HG03103 (cell line): ENCODE data around the gene GPS1.
A peak's percentile ranks its signal among the peaks of the same experiment; 100 is the strongest.

Experiments used
- ATAC-seq: cut with Tn5 transposase; IDR thresholded peaks from one replicate; pipeline ENCODE4 v1.9.1; 2021; ENCODE audit warnings: low read depth; ENCODE audit not compliant: unreplicated experiment

GPS1 gene

GRCh38 chr17:82051776-82052637 lies at the start of gene GPS1, which contains the start of gene RFNG:
GPS1 (plus strand) TSS chr17:82051898; CDS start chr17:82051932, 34 bp downstream.
RFNG (minus strand) TSS chr17:82051811; CDS start chr17:82051766, 45 bp downstream.
- peak; percentile 52 for ATAC-seq

GRCh38 chr17:82003411-82004381 lies 48.0 kb upstream of the GPS1 start:
- ATAC-seq, result no peak

DNA sequence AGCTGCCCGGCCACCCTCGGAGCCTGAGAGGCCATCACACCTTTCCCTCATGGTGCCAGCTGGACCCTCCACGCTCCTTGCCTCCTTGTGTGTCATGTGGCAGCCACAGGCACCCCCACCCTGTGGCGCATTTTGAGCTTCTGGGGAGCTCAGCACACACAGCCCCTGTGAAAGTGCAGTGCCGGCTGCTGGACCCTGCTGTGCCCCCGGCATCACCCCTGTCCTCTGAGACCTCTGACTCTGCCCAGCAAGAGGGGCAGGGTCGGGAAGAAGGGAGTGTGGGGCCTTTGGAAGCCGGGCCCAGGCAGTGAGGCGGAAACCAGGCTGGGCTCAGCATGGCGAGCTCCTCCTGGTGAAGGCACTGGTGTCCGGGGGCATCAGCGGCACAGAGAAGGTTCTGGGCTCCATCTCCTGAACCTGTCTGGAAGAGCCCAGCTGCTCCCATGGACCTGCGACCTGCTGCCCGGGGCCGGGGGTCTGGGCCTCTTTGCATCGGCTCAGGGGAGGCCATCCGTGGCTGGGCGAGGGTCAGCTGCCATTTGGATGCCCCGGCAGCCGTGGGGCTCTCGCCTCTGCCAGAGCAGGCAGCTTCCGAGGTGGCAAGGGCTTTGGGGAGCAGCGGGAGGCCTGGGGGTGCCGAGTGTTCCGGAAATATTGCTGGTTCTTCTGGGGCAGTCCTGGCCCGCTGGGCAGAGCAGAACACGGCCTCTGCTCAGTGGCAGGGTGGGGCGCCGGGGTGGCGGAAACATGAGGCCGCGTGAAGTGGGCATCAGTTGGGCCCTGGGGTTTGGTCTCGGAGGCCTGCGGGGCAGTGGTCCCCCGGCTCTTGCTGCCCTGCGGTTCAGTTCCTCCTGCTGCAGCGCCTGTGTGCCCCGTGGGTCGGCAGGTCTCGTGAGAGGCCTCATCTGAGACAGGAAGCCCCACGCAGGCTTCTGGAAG lies 46.9 kb upstream of the GPS1 start:
- ATAC-seq, result no peak

DNA sequence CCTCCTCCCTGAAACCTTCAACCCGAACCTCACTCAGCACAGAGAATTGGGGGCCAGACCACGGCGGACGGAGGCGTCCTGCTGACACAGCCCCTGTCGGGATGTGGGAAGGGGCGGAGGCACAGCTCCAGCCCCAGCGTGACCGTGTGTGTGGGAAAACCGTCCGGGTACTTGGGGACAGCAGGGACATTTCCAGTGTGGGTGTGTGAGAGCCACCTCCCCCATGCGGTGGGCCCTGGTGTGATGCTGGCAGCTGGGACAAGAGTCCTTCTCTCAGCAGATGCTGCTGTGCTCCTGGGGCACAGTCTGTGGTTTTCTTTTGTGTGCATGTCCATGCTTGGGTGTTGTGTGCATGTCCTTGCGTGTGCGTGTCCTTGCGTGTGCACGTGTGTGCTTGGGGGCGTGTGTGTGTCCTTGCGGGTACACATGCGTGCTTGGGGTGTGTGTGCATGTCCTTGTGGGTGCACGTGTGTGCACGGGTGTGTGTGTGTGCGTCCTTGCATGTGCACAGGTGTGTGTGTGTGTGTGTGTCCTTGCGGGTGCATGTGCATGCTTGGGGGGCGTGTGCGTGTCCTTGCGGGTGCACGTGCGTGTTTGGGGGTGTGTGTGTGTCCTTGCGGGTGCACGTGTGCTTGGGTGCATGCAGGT lies 45.9 kb upstream of the GPS1 start:
- ATAC-seq, result no peak

DNA sequence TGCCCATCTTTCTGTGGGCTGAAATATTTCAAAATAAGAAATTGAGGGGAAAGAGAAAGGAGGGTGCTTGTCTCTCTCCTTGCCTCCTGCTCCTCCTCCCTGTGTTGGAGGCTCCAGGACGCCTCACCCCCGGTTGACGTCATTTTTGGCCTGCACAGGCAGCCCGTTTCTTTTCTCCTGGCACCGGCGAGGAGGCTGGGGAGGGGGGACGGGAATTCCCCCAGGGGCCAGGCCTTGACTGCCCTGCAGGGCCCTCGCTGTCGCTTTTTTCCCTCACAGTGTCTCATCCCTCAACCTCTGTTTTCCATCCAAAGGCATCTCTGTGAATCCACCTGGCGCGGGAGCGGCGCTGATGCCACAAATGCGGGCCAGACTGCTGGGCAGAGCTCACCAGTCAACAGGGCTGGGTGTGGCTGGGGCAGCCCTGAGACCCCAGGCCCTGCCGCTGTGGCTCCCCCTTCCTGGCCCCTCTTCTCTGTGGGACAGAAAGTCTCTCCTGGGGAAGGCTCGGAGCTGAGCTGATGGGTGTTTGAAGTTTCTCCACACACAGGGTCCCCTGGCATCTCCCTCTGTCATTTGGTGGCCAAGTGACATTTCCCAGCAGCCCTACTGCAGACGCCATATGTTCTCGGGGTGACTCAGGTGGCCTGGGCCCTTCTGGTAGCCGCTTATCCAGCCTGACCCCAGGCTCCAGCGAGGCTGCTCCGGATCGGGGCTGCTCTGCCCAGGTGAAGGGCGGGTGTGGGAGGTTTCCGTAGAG lies 45.0 kb upstream of the GPS1 start:
- no peak for ATAC-seq

DNA sequence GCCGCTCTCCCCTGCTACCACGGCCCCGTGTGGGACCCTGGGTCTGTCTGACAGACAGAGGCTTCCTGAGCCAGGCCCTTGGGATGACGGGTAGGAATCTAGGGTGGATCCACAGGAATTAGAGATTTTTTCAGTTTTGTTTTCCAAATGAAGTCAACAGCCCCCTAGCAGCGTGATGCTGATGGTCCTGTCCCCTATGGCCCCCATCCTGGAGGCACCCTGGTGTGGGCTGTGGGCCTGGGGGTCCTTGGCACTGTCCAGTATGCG lies 44.5 kb upstream of the GPS1 start:
- ATAC-seq, result no peak

GRCh38 chr17:82007495-82008257 lies 44.0 kb upstream of the GPS1 start:
- no peak for ATAC-seq

DNA sequence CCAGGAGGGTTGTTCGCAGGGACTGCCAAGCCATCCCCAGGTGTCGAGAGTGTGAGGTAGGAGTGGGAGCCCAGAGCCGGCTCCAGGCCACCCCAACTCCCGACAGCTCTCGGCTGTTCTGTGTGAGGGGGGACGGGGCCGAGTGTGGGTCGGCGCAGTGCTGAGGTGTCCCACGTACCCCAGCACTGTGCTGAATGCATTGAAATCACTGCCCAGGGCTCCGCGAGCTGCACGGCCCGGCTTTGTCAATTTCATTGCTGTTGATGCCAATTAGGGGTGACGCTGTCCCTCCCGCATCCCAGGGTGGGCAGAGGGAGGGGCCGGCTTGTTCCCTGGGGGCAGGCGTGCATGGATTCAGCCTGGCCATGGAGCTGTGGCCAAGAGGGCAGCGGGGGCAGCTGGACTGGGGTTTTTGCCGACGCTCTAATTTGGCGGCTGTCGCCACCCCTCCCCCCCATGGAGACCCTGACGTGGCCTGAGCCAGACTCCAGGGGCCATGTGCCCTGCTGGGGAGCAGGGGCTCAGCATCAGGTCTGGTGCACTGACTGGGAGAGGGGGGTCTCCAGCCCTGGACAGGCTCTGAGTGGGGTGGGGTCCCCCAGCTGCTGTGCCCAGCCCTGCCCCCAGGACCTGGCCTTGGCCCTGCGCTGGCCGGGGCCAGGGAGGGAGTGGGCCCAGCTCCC lies 43.3 kb upstream of the GPS1 start:
- ATAC-seq, result no peak

GRCh38 chr17:82008941-82009405 lies 42.7 kb upstream of the GPS1 start:
- ATAC-seq, result no peak

- no peak for ATAC-seq
These were observed 42.3 kb upstream of the GPS1 start for GRCh38 chr17:82009413-82009812.

DNA sequence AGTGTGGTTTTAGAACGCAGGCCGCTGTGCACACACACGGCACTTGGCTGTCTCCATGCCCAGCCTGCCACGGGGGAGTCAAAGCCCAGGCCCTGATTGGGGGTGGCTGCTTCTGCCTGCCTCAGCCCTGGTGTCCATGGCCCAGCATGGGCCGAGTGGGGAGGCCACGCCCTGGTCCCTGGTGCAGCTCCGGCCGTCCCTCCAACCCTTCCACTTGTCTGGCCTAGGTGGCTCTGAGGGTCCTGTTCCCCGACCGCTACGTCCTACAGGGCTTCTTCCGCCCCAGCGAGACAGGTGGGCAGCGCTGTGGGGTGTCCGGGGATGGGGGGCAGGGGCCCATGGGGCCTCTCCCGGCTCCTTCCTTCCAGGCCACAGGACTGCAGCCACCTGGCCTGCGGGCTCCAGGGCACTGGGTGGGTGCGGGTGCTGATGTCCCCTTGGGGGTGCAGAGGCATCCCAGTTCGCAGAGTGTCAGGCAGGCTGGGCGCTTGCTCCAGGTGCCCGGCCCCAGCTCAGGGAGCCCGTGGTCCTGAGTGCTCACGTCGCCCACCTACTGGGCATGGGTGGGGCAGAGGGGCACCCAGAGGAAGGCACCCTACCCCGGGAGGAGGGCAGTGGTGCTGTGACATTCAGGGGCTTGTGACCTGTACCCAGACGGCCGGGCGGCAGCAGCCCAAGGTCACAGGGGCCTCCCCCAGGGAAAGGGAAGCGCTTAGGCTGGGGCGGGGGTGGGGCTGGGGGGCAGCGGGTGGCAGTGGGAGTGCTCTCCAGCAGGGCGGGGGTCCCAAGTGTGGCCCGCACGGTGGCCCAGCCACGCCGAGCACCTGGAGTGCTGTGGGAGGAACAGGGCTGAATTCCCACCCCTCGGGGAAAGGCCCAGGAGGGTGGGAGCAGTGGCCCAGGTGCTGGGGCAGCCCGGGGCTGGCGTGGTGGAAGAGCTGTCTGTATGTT lies 40.8 kb upstream of the GPS1 start:
- no peak for ATAC-seq

GRCh38 chr17:82011617-82012187 lies 40.0 kb upstream of the GPS1 start:
- ATAC-seq, result no peak

- ATAC-seq, result no peak
These were observed 39.4 kb upstream of the GPS1 start for GRCh38 chr17:82012261-82012639.

DNA sequence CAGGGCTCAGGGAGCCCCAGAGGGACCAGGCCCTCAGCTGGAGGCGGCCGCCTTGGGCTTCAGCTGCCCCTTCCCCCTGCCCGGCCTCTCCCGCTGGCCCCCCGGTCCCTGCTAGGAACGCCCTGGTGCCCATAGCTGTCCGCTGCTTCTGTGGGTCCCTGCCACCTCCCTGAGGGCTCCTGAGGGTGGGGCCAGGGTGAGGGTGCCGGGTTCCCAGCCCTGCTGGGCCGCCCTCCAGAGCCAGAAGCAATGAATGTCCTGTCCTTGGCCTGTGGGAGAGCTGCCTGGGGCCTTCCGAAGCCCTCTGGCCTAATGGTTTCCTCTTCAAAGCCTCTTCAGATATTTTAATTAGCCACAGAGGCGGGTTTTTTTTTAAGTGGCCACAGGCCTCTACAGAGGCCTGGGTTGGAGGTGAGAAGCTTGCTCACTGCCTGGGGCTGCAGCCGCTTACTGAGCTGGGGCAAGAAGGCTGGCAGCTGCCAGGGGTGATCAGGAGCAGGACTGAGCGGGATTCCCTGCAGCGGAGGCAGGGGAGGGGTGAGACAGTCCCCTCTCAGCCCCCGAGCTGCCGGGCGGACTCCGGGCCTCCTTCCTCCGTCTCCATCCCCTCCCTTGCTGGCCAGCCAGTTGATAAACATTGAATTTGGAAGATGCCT lies 38.9 kb upstream of the GPS1 start:
- no peak for ATAC-seq

GRCh38 chr17:82013341-82013740 lies 38.4 kb upstream of the GPS1 start:
- no peak for ATAC-seq

- ATAC-seq, result no peak
These were observed 37.9 kb upstream of the GPS1 start for GRCh38 chr17:82013772-82014321.
